GM12872 (cell line): ENCODE results near the gene MYO1A.

Source experiments
- CTCF ChIP-seq: IDR thresholded peaks from 3 replicates; pipeline ENCODE4 v1.5.1; 2011; ENCODE audit warnings: low read depth, mild to moderate bottlenecking, low read length, moderate library complexity; ENCODE audit not compliant: insufficient read depth

MYO1A gene

GRCh38 chr12:57085999-57086492 lies 36.1 kb upstream of the MYO1A start:
- no peak for TF ChIP-seq CTCF

GRCh38 chr12:57080855-57081254 lies 30.9 kb upstream of the MYO1A start:
- no peak for TF ChIP-seq CTCF

GRCh38 chr12:57079821-57080220 lies 29.9 kb upstream of the MYO1A start:
- no peak for TF ChIP-seq CTCF

- TF ChIP-seq CTCF = no peak
These were observed 28.8 kb upstream of the MYO1A start, which contains the start of gene NEMP1 for GRCh38 chr12:57078519-57079404. NEMP1 (minus strand) TSS chr12:57078791; CDS start chr12:57078745, 46 bp downstream.

- TF ChIP-seq CTCF = no peak
These were observed 22.7 kb upstream of the MYO1A start for GRCh38 chr12:57072661-57073060.

GRCh38 chr12:57069523-57069922 lies 19.6 kb upstream of the MYO1A start:
- TF ChIP-seq CTCF = peak; percentile 90

GRCh38 chr12:57066245-57066644 lies 16.3 kb upstream of the MYO1A start:
- TF ChIP-seq CTCF = no peak
